Measurements from ENCODE around the gene PRKCH. TPM values are rescaled to one million over a fixed set of nuclear protein-coding genes. Genes with fewer than 3 reads are reported as not detected.

Gene PRKCH
- total and polyA plus RNA-seq, 2 of the 13 experiments (the other 11 are each of a cell fraction or from before 2014, with no cell fraction given), result 0.48 to 1.3 TPM

DNA sequence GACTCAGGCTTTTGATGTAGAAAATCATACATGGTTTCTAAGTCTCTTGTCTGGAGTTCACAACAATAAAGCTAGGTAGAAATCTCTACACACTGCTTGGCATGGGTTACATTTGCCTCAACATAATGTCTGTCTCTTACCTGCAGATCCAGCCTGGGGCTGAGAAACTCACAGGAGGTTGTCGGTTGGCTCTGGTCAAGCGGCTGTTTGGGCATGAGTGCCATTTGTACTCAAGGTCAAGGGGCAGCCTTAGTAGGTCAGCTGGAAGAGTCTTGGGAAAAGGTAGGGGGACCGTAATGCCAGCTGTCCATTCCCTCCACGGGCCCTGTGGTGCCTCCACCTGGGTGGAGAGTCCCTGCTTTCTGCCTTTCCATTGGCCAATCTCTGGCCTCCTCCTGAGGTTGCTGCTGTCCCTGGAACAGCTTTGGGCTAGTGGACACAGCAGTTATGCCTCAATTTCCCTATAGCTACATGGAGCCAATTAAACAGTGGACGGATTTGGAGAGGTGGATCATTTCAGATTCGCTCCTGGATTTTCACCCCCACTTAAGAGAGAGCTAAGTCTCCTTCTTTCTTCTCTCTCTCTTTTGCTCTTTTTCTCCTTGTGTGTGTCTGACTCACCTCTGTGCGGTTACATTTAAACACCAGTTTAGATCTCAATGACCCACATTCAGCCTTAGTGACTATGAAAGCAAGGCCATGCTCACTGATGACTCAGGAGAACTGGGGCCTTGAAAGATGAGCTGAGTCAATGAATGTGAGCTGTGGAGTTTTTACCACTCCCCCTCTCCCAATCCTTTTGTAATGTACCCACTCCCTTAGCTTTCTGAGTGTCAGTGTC, 241.2 kb downstream of the PRKCH start (continued):
- TF ChIP-seq ZNF674 (CRISPR knock-in tag; IDR thresholded peaks at IDR 0.05; ENCODE audit: low read depth) (no peak), HDAC2 (CRISPR knock-in tag; IDR thresholded peaks at IDR 0.05) (peak; percentile 43; the same call in 1 of the 2 replicates), STAT6 (CRISPR knock-in tag; IDR thresholded peaks at IDR 0.05; ENCODE audit: borderline replicate concordance) (no peak), PAWR (CRISPR knock-in tag; IDR thresholded peaks at IDR 0.05; ENCODE audit: borderline replicate concordance) (no peak), ZBTB7B (CRISPR knock-in tag; IDR thresholded peaks at IDR 0.05) (no peak), THAP11 (CRISPR knock-in tag; IDR thresholded peaks at IDR 0.05) (no peak)
- TF ChIP-seq, protein P1, sequence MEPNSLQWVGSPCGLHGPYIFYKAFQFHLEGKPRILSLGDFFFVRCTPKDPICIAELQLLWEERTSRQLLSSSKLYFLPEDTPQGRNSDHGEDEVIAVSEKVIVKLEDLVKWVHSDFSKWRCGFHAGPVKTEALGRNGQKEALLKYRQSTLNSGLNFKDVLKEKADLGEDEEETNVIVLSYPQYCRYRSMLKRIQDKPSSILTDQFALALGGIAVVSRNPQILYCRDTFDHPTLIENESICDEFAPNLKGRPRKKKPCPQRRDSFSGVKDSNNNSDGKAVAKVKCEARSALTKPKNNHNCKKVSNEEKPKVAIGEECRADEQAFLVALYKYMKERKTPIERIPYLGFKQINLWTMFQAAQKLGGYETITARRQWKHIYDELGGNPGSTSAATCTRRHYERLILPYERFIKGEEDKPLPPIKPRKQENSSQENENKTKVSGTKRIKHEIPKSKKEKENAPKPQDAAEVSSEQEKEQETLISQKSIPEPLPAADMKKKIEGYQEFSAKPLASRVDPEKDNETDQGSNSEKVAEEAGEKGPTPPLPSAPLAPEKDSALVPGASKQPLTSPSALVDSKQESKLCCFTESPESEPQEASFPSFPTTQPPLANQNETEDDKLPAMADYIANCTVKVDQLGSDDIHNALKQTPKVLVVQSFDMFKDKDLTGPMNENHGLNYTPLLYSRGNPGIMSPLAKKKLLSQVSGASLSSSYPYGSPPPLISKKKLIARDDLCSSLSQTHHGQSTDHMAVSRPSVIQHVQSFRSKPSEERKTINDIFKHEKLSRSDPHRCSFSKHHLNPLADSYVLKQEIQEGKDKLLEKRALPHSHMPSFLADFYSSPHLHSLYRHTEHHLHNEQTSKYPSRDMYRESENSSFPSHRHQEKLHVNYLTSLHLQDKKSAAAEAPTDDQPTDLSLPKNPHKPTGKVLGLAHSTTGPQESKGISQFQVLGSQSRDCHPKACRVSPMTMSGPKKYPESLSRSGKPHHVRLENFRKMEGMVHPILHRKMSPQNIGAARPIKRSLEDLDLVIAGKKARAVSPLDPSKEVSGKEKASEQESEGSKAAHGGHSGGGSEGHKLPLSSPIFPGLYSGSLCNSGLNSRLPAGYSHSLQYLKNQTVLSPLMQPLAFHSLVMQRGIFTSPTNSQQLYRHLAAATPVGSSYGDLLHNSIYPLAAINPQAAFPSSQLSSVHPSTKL (CRISPR knock-in tag; IDR thresholded peaks at IDR 0.05), result peak; percentile 82
- TF ChIP-seq, protein P2, sequence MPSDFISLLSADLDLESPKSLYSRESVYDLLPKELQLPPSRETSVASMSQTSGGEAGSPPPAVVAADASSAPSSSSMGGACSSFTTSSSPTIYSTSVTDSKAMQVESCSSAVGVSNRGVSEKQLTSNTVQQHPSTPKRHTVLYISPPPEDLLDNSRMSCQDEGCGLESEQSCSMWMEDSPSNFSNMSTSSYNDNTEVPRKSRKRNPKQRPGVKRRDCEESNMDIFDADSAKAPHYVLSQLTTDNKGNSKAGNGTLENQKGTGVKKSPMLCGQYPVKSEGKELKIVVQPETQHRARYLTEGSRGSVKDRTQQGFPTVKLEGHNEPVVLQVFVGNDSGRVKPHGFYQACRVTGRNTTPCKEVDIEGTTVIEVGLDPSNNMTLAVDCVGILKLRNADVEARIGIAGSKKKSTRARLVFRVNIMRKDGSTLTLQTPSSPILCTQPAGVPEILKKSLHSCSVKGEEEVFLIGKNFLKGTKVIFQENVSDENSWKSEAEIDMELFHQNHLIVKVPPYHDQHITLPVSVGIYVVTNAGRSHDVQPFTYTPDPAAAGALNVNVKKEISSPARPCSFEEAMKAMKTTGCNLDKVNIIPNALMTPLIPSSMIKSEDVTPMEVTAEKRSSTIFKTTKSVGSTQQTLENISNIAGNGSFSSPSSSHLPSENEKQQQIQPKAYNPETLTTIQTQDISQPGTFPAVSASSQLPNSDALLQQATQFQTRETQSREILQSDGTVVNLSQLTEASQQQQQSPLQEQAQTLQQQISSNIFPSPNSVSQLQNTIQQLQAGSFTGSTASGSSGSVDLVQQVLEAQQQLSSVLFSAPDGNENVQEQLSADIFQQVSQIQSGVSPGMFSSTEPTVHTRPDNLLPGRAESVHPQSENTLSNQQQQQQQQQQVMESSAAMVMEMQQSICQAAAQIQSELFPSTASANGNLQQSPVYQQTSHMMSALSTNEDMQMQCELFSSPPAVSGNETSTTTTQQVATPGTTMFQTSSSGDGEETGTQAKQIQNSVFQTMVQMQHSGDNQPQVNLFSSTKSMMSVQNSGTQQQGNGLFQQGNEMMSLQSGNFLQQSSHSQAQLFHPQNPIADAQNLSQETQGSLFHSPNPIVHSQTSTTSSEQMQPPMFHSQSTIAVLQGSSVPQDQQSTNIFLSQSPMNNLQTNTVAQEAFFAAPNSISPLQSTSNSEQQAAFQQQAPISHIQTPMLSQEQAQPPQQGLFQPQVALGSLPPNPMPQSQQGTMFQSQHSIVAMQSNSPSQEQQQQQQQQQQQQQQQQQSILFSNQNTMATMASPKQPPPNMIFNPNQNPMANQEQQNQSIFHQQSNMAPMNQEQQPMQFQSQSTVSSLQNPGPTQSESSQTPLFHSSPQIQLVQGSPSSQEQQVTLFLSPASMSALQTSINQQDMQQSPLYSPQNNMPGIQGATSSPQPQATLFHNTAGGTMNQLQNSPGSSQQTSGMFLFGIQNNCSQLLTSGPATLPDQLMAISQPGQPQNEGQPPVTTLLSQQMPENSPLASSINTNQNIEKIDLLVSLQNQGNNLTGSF (CRISPR knock-in tag; IDR thresholded peaks at IDR 0.05), result no peak
- TF ChIP-seq, protein P3, sequence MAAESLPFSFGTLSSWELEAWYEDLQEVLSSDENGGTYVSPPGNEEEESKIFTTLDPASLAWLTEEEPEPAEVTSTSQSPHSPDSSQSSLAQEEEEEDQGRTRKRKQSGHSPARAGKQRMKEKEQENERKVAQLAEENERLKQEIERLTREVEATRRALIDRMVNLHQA (CRISPR knock-in tag; IDR thresholded peaks at IDR 0.05), result no peak
